Neural progenitor cell (in vitro differentiated cells): ENCODE data around the gene DOCK10.

ENCODE experiments used
- CTCF ChIP-seq: fragments of 200-600 bp; sonication (generic); IDR thresholded peaks from 2 replicates; pipeline ENCODE4 v1.5.1; 2017; ENCODE audit warnings: antibody characterized with exemption, mild to moderate bottlenecking
- EZH2 ChIP-seq: fragments of 200-600 bp; sonication (generic); IDR thresholded peaks from 2 replicates; pipeline ENCODE4 v1.6.1; 2017; ENCODE audit warnings: antibody characterized with exemption, mild to moderate bottlenecking, moderate library complexity

DNA sequence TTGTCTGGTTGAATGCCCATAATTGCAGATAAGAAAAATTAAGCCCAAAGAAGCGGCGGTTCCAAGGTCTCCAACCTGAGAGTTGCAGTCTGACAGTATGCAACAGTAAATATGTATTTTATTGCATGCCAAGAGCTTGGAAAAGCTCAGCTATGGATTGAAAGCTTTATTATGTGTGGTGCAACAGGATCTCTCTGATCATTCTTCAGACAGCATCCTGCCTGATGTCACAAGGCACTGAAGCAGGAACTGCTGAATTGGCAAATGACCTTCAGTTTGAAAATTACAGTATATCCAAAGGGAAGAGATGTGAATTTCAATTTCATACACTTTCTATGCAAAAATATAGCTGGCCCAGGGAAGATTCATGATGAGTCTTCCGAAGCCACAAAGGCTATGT is 42.5 kb downstream of the DOCK10 start:
- no peak for TF ChIP-seq CTCF
- TF ChIP-seq EZH2: no peak
